Measurements from ENCODE around the gene S1PR1.
"Not testable (repeated sequence)": the region's sequence is repeated elsewhere in the genome, so short reads cannot be mapped to it uniquely, and the experiment has no call there.

Gene S1PR1

DNA sequence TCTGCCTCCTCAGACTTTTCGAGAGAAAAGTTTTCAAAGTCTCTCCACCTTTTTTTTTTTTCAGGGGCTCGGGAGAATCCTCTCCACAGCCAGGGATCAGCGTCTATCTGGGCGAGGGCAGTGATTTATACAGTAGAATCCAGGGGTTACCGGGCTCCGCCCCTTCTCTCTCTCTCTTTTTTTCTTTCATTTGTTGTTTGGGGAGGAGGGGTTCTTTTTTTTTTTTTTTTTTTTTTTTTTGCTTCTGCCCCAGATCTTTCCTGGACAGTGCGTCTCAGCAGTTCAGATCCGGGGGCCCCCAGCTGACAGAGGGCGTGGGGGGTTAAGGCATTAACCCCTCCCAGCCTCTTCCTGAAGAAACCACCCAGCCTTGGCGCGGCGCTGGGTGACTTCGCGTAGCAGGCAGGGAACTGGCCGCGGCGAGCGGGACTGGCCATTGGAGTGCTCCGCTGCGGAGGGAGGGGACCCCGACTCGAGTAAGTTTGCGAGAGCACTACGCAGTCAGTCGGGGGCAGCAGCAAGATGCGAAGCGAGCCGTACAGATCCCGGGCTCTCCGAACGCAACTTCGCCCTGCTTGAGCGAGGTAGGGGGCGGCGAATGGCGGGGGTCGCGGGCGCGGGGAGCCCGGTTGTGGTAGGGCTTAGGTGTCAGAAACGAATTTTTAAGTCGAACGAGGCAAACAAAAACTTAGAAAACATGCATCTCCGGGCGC lies at the start of gene S1PR1:
Gene S1PR1 (plus strand): TSS at position 504 of the 713 bp plus-strand sequence. CDS start 1,966 bp downstream, outside the sequence.
- DNase-seq: peak; percentile 75

DNA sequence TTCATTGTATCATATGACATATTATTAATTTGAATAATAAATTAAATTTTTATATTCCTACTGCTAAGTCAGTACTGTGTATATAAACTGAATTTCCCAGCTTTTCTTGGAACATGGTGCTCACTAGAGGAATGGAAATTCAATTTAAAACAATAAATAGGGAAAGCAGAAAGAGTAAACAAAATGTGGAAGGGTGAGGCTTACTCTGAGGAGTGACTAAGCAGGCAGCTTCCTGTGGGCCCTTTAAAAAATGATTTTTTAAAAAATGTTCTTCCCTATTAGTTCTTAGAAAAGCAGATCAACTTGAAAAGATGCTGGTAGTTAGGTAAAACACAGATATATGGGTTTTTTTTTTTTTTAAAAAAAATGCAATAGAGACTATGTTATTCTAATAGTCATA lies 49.5 kb upstream of the S1PR1 start:
- DNase-seq: no peak

DNA sequence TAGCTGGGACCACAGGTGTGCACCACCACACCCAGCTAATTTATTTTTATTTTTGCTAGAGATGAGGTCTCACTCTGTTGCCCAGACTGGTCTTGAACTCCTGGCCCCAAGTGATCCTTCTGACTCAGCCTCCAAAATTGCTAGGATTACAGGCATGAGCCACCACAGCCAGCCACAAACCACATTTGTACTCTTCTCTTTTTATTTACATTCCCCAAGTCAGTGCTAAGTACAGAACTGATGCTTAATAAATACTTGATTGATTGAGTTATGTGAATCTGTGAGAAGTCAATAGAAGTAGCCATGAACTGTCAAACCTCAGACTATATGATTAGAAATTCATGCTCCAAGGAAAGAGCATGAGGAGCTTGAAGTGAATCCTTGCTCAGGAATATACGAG lies 48.5 kb upstream of the S1PR1 start:
- DNase-seq: no peak

DNA sequence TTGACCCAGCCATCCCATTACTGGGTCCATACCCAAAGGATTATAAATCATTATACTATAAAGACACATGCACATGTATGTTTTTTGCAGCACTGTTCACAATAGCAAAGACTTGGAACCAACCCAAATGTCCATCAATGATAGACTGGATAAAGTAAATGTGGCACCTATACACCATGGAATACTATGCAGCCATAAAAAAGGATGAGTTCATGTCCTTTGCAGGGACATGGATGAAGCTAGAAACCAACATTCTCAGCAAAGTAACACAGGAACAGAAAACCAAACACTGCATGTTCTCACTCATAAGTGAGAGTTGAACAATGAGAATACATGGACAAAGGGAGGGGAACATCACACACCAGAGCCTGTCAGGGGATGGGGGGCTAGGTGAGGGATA lies 47.9 kb upstream of the S1PR1 start:
- DNase-seq: not testable (repeated sequence)

DNA sequence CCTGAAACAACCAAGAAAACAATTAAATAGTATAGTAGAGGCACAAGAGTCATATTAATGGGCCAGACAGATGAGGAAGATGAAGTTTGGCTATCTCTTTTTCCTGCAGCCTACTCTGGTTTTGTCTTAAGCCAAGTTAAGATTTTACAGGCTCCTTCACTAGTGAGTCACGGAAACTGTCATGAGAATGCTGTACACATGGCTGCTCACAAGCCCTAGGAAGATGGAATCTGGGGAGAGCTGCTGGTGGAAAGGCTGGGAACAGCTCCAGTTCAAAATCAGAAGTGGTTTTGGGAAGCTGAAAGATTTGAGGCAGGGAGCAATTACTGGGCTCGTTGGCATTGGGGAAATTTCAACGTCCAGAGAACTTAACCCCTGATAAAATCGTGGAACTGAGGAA lies 46.4 kb upstream of the S1PR1 start:
- no peak for DNase-seq

DNA sequence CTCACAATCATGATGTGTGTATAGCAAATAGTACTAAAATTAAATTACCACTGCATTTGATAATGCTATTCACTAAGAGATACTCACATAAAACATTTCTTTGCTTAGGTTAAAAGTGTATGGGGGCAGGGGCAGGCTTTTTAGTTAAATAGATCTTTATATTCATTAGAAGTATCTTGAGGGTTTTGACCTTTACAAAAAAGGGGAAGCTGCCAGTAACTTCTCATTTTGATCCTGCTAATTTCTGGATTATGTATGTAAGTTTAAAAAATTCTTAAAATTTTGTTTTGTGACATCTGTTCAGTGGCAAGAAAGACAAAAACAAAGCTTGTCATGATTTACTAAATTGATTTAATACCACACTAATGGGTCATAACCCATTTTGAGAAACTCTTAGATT lies 45.8 kb upstream of the S1PR1 start:
- no peak for DNase-seq

DNA sequence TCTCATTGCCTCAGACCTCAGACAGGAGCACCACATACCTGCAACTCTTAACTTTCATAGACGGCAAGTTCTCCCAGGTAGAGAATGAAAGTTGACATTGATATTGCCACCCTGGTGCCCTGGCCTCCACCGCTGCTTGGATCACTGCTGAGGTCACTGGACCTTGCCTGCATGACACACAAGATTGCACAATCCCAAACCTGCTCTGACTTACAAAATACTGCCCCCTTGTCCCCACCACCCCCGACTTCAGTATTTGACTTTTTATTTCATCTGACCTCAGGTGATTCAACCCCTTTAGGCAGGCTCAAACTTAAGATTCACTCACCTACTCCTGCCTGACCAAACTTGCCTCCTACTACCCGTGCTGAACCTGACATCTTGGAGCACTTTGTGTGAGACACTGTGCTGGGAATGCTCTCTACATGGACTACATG lies 43.1 kb upstream of the S1PR1 start:
- DNase-seq: no peak

DNA sequence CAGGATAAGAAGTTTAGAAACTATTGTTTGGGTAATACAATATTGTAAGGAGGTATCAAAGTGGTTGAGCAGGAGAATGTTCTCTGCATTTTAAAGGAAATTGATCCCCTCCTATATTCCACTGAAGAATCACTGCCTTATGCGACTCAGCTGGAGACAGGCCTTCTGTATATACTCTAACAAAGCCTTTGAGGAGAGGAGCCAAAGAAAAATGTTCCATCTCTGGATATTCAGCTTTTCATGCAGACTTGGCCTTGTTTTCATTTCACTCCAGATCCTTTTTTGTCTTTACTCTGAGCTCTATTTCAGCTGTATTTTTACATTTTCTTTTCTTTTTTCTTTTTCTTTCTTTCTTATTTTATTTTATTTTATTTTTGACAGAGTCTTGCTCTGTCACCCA lies 42.1 kb upstream of the S1PR1 start:
- no peak for DNase-seq

DNA sequence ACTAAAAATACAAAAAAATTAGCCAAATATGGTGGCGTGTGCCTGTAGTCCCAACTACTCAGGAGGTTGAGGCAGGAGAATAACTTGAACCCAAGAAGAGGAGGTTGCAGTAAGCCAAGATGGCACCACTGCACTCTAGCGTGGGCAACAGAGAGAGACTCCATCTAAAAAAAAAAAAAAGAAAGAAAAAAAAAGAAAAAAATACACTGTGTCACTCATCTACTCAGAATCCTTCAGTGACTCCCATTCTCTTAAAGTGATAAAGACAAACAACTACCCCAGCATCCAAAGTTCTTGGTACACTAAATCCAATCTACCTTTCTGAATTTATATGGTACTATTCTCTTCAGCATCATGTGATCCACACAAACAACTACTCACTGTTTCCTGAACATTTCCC lies 40.2 kb upstream of the S1PR1 start:
- no peak for DNase-seq

DNA sequence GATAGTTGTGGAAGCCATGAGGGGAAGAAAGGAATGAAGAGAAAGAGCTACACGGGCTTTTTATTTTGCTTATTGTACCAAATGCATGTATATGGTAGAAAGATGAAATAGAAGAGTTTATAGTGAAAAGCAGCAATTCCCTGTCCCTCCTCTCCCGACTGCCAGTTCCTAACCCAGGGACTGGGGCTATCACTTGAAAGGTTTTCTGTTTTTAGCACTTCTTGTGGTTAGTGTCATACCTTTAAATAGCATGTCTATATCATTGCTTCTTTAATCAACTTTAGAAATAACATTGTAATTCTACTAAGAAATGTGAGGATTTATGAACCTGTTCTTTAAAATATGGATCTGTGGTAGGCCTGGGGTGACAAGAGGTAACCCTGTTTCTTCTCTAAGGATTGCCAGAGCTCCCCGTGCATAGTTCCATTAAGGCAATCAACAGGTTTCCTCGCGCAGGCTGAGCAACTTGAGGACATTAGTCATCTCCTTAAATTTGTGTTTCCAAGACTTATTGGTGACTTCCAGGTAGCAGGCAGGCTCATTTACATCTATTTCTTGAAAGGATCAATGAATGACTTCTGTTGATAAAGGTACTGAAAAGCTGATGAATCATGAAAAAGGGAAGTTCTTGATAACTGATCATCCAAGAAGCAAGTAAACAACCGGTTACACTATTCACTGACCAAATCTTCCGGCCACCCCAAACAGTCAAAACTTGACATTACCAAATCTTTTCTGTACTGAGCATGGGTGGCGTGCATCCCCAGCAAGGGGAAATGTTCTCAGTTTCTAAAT lies 37.8 kb upstream of the S1PR1 start:
- DNase-seq: peak; percentile 58

DNA sequence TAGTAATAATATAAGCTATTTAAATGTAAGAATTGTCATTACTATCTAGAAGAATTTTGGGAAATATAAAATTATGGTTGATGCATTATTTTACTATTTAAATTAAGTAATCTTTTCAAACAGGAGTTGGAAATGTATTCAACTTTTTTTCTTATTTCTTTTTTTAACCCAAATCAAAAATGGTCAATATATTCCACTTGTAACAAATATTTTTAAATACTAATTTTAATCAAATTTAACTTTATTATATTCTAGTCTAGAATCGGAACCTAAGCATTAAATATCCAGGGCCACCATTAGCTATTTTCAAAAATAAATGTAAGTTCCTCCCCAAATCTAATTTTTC lies 37.2 kb upstream of the S1PR1 start:
- no peak for DNase-seq

DNA sequence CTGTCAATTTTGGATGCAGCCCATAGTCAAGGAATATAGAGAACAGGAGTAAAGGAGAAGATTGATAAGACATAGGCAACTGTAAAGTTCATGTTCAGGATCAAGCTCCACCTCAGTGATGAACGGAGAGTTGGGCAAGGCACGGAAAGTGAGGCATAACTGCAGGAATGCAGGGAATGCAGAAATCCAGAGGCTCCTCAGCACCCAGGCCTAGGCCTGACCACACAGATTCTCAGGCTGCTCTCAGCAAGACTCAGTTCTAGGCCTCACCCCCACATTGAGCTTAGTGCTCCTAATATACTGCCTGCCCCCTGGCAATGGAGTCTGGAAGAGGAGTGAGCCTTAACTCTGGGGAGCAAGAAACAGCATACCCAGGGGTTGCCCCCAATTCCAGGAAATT lies 36.3 kb upstream of the S1PR1 start:
- no peak for DNase-seq

DNA sequence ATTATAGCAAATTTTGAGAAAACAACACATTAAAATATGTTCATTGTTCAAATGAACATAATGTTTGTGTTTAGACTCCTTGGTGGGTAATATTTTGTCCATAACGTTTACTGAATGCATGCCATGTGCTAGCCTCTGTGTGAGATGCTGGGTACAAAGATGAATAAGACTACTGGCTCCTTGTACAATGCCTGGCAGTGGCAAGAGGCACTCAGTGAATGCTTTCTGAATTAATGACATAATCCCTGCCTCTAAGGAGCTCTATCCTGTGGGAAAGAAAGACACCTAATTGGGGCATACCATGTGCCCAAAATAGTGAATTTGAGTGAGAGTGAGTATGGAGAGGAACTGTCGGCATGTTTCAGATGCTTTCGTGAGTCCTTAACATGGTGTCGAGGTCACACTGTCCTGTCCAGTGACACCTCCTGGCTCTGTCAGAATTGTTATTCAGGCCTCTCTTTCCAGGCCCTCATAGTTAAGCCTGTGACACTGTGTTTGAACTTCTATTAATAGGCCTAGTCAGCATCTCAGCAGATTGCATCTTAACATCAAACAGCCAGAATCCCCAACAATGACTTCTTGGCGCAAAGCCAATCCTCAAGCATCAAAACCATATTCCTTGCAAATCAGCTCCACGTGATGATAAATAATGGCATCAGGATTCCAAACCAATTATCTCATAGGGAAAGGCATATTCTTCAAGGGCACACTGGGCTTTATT lies 32.8 kb upstream of the S1PR1 start:
- no peak for DNase-seq

DNA sequence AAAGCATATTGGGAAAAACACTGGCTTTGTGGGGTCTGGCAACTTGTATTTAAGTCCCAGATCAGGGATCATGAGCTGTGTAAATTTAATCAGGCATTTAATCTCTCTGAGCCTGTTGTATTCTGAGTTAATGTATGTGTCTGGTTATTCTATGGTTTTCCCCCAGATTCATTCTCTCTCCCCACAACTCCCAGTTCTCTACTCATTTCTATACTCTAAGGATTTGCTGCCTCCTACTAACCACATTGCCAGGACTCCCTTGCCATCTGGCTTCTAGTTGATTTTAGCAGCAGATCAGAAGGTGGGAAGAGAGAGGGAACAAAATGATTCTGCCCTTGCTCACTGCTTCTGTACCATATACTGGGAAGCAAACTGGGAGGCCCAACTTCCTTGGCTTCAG lies 31.4 kb upstream of the S1PR1 start:
- DNase-seq: no peak

DNA sequence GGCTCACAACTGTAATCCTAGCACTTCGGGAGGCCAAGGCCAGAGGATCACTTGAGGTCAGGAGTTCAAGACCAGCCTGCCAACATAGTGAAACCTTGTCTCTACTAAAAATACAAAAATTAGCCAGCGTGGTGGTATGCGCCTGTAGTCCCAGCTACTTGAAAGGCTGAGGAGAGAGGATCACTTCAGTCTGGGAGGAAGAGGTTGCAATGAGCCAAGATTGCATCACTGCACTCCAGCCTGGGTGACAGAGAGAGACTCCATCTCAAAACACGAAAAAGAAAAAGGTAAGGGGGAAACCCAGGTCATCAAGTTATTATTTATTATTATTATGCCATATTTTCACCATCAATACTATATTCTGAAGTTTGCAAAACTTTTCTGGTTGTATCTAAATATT lies 30.7 kb upstream of the S1PR1 start:
- not testable (repeated sequence) for DNase-seq

DNA sequence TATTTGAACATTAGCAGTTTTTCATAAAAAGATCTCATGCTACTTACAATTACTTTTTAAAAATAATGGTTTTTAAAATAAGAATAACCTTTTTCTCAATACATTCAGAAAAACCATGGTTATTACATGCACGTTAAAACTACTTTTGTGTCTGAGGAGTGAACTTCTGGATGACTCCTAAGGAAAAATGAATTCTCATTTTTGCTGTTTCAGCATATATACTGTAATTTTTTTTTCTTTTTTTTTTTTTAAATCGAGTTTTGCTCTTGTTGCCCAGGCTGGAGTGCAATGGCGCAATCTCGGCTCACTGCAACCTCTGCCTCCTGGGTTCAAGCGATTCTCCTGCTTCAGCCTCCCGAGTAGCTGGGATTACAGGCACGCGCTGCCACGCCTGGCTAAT lies 29.5 kb upstream of the S1PR1 start:
- DNase-seq: not testable (repeated sequence)

DNA sequence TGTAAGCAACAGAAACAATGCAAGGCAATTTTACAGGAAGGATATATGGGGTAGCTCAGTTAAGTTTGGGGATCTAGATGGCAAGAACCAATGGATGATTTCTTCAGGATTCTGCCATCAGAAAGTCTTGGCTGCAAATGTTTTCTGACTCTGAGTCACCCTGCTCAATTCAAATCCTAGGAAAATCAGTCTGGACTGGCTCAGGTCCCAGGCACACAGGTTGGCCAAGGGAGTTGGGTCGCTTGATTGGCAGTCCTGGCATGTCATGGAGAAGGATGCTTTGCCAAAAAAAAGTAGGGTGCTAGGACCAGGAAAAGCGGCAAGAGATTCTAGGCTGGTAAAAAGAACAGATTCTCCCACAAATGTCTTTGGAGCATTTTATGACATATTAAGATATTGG lies 28.9 kb upstream of the S1PR1 start:
- no peak for DNase-seq

DNA sequence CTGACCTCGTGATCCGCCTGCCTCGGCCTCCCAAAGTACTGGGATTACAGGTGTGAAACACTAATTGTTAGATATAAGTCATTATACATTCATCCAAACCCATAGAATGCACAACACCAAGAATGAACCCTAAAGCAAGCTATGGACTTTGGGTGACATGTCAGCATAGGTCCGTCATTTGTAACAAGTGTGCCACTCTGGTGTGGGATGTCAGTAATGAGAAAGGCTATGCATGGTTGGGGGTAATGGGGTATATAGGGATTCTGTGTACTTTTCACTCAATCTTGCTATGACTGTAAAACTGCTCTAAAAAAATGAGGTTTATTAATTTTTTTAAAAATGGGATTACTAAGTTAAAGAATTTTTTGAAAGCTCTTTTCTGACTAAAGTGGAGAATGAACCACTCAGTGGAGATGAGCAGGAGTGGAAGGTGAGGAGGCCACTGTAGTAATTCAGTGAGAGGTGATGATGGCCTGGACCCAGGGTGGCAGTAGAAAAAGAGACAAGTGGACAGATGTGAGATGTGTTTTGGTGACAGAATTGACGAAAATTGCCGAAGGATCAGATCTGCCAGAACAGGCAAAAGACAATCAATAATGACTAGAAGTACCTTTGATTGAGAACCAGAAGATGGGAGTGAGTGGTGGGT lies 21.3 kb upstream of the S1PR1 start:
- no peak for DNase-seq

DNA sequence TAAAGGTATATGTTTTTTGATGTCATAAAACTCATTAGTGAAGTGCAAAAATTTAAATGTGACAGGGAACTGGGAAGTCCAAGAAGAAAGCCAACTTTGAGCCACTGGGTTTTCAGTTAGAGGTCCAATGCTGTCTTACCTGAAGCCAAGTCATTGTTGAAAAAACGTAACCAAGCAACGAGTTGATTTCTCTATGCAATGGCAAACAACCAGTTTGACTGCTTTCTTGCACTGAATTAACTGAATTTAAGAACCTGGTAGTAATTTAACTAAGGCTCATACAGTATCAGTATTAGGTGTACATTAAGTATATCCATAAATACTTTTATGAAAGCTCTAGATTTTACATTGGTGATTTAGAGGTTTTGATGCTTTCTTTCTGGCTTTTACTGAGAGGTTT lies 20.2 kb upstream of the S1PR1 start:
- DNase-seq: no peak

DNA sequence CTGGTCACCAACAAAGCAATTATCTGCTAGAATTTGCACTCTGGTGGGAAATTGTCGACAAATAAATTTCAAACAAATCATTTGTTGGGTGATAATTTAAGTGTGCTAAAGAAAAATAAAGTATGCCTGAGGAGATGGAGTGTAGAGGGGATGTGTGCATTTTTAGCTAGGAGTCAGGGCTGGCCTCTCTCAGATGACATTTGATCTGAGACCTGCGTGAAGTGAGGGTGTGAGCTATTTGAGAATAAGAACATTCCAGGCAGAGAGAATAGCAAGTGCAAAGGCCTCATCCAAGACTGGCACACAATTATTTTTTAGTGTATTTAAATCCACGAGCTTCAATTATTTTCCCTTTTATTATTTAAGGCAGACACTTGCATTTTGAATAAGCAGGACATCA lies 19.7 kb upstream of the S1PR1 start:
- no peak for DNase-seq

DNA sequence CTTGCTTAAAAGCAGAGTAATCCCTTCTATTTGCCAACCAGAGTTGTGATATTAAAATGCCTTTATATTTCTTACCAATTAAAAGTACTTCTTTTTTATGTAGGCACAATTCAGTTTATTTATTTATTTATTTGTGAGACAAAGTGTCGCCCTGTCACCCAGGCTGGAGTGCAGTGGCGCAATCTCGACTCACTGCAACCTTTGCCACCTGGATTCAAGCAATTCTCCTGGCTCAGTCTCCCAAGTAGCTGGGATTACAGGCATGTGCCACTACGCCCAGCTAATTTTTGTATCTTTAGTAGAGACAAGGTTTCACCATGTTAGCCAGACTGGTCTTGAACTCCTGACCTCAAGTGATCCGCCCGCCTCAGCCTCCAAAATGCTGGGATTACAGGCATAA lies 17.9 kb upstream of the S1PR1 start:
- not testable (repeated sequence) for DNase-seq

DNA sequence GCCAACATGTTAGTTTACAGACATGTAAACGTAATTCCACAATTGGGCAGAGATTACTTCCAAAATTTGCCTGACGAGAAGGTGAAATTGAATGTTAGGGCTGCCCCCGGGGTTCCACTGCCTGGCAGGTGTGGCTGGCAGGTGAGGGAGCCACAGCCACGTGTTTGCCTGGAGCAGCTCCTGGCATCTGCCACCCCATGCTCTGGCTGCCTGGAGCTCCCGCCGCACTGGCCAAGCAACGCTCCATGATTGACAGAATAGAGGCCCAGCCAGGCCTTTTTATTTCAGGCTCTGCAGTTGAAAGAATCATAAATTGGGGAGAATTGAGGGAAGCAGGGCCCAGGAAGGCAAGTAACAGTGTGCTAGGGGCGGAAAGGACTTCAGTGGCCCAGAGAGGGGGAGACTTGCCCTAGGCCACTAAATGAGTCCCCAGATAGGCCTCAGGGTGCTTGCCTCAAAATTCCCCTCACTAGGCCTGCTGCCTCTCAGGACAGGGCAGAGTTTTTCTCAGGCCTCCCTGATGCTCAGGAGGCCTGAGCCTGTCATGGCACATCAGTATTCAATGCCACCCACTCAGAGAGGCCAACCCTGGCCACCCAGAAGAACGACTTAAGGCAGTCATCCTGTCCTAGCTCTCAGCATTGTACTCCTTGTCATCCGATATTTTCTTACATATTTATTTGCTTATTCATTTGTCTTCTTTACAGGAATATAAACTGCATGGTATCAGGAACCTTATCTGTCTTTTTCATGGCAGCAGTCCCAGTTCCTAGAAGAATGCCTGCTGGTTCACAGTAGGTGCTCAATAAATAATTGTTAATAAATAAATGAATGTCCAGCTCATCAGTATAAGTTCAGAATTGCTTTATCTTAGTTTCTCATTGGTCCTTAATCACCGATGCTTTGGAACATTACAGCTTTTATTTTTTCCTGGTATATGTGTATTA lies 16.6 kb upstream of the S1PR1 start:
- no peak for DNase-seq
